ENCODE results near the gene CCDC6.

GRCh38 chr10:59803714-59804113, 102.6 kb downstream of the CCDC6 start:
- TF ChIP-seq YY1 (IDR thresholded peaks at IDR 0.05; ENCODE audit: insufficient read depth, insufficient read length) = no peak
- TF ChIP-seq ZNF274 (IDR thresholded peaks at IDR 0.05; ENCODE audit: low read depth, low read length) = no peak
- TF ChIP-seq SUZ12 (IDR thresholded peaks at IDR 0.05; ENCODE audit: extremely low read depth, insufficient read depth, insufficient read length) = no peak

Measured in NT2/D1 (cell line).